Measurements from ENCODE around the gene OR1M1.
"Not testable (repeated sequence)": the region's sequence is repeated elsewhere in the genome, so short reads cannot be mapped to it uniquely, and the experiment has no call there.

OR1M1 gene

DNA sequence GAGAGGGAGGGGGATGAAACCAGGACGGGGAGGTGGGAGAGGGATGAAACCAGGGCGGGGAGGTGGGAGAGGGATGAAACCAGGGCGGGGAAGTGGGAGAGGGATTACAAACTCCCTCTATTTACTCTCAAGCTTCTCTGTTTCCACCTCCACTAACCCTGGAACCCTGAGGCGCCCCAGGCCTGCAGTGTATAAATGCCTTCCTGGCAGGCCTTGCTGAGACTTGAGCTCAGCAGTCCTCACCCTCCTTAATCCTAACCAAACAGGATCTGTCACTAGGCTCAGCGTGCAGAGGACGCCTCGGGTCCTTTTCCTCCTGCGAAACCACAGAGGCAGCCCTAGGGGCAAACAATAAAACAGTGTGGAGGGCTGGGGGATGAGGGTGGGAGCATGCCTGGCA, 32.1 kb upstream of the OR1M1 start:
- Histone ChIP-seq H3K4me1 (ENCODE audit: control insufficient read depth, insufficient read depth, low read length) (no peaks in the 10 kb centered on the region), H3K9me3 (ENCODE audit: control insufficient read depth, insufficient read depth, low read length) (0 out of 2 replicates have a peak, but pooled peaks cover 6% of the 10 kb centered on the region), H3K36me3 (ENCODE audit: control insufficient read depth, insufficient read depth, low read length) (no peaks in the 10 kb centered on the region), H3K9ac (ENCODE audit: low read depth, low read length) (no peak overlapping the region), H3K27ac (ENCODE audit: low read depth, low read length) (peak overlapping the region; percentile 74), H3K27me3 (ENCODE audit: control insufficient read depth, insufficient read depth, low read length) (no peaks in the 10 kb centered on the region), H3K4me3 (ENCODE audit: low read depth, low read length) (no peak overlapping the region)

DNA sequence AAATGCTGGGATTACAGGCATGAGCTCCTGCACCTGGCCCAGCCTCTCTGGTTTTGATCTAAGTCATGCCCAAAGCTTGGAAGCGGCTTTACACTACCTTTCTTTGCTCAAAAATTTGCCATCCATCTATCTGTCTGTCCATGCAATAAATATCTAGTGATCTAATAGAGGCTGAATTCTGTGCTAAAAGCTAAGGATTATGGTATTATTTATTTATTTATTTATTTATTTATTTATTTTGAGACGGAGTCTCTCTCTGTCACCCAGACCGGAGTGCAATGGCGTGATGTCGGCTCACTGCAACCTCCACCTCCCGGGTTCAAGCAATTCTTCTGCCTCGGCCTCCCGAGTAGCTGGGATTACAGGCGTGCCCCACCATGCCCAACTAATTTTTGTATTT, 30.7 kb upstream of the OR1M1 start:
- H3K4me1 ChIP-seq (ENCODE audit: control insufficient read depth, insufficient read depth, low read length); H3K27me3 ChIP-seq (ENCODE audit: control insufficient read depth, insufficient read depth, low read length); H3K9ac ChIP-seq (ENCODE audit: low read depth, low read length); H3K36me3 ChIP-seq (ENCODE audit: control insufficient read depth, insufficient read depth, low read length); H3K9me3 ChIP-seq (ENCODE audit: control insufficient read depth, insufficient read depth, low read length); H3K4me3 ChIP-seq (ENCODE audit: low read depth, low read length): not testable (repeated sequence)
- peak overlapping the region; percentile 74 for H3K27ac ChIP-seq (ENCODE audit: low read depth, low read length)

DNA sequence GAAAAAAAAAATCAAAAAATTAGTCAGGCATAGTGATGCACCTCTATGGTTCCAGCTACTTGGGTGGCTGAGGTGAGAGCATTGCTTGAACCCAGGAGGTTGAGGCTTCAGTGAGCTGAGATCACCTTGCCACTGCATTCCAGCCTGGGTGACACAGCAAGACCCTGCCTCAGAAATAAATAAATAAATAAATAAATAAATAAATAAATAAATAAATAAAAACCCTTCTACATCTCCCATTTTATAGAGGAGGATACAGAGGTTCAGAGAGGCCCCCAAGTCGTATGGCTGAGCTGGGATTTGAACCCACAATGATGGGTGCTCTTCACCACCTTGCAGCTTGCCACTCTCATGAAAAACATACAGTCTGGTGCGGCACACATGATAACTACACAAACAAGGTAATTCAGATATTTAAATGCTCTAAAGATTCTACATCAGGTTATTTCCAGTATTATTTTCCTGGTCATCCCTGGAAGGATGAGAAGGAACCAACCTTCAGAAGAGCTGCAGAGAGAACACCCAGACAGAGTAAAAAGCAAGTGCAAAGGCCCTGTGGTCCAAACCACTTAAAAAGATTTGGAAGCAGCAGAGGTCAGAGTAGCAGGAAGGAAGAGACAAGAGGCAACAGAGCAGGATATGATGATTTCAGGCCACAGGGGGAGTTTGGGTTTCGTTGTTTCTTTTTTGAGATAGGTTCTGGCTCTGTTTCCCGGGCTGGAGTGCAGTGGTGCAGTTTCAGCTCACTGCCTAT, 29.2 kb upstream of the OR1M1 start:
- no peak overlapping the region for H3K4me3 ChIP-seq (ENCODE audit: low read depth, low read length)
- no peaks in the 10 kb centered on the region for H3K27me3 ChIP-seq (ENCODE audit: control insufficient read depth, insufficient read depth, low read length)
- H3K9ac ChIP-seq (ENCODE audit: low read depth, low read length): no peak overlapping the region
- H3K36me3 ChIP-seq (ENCODE audit: control insufficient read depth, insufficient read depth, low read length): no peaks in the 10 kb centered on the region
- H3K9me3 ChIP-seq (ENCODE audit: control insufficient read depth, insufficient read depth, low read length): 0 out of 2 replicates have a peak, but pooled peaks cover 6% of the 10 kb centered on the region
- no peaks in the 10 kb centered on the region for H3K4me1 ChIP-seq (ENCODE audit: control insufficient read depth, insufficient read depth, low read length)
- H3K27ac ChIP-seq (ENCODE audit: low read depth, low read length): no peak overlapping the region

DNA sequence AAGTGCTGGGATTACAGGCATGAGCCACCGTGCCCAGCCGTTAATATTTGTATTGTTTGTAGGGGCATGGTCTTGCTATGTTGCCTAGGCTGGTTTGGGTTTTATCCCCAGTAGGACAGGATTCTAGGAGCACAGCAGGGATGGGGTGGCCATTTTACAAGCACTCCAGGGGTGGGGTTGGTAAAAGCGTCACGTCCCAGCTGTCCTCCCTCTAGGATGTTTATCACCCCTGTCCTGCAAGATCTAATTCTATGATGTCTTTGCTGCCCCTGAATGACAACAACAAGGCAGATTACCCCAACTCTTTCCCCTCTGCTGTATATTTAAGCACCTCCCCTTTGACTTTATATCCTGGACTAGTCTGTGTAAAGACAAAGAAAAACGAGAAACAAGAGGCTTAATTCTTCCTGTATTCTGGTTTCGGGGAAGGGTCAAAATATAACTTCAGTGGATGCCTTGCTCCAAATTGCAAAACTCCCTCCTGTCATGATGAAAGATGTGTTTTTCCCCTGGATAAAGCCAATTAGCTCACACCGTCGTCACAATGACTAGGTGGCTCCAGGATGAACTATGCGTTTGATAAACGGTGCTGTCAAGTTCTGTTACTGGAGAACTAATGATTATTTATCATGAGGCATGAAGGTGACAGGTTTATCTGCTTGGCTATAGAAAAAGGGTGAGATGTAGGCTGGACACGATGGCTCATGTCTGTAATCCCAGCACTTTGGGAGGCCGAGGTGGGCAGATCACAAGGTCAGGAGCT, 27.8 kb upstream of the OR1M1 start:
- H3K4me3 ChIP-seq (ENCODE audit: low read depth, low read length): no peak overlapping the region
- H3K27ac ChIP-seq (ENCODE audit: low read depth, low read length): no peak overlapping the region
- H3K4me1 ChIP-seq (ENCODE audit: control insufficient read depth, insufficient read depth, low read length): no peaks in the 10 kb centered on the region
- 0 out of 2 replicates have a peak, but pooled peaks cover 3% of the 10 kb centered on the region for H3K9me3 ChIP-seq (ENCODE audit: control insufficient read depth, insufficient read depth, low read length)
- H3K9ac ChIP-seq (ENCODE audit: low read depth, low read length): no peak overlapping the region
- H3K27me3 ChIP-seq (ENCODE audit: control insufficient read depth, insufficient read depth, low read length): no peaks in the 10 kb centered on the region
- no peaks in the 10 kb centered on the region for H3K36me3 ChIP-seq (ENCODE audit: control insufficient read depth, insufficient read depth, low read length)

DNA sequence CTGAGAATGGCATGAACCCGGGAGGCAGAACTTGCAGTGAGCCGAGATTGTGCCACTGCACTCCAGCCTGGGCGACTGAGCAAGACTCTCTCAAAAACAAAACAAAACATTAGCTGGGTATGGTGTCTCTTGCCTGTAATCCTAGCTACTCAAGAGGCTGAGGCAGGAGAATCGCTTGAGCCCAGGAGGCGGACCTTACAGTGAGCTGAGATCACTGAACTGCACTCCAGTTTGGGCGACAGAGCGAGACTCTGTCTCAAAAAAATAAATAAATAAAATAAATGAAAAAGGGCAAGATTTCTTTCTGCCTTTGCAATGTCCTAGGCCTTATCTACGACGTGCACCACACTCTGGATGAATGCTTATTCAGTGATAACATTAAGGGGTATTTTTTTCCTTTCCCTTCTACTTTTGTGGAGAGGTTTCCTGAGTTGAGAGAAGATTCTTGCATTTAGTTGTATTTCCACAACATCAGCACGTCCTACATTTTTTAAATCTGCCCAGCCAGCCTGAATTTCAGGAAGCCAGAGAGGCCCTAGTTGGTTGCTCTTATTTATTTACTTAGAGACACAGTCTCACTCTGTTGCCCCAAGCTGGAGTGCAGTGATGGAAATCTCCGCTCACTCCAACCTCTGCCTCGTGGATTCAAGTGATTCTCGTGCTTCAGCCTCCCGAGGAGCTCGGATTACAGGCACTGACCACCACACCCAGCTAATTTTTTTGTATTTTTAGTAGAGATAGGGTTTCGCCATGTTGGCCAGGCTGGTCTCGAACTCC, 26.1 kb upstream of the OR1M1 start:
- Histone ChIP-seq H3K27ac (ENCODE audit: low read depth, low read length) (no peak overlapping the region), H3K4me3 (ENCODE audit: low read depth, low read length) (no peak overlapping the region), H3K27me3 (ENCODE audit: control insufficient read depth, insufficient read depth, low read length) (no peaks in the 10 kb centered on the region), H3K9me3 (ENCODE audit: control insufficient read depth, insufficient read depth, low read length) (no peaks in the 10 kb centered on the region), H3K4me1 (ENCODE audit: control insufficient read depth, insufficient read depth, low read length) (no peaks in the 10 kb centered on the region), H3K36me3 (ENCODE audit: control insufficient read depth, insufficient read depth, low read length) (no peaks in the 10 kb centered on the region), H3K9ac (ENCODE audit: low read depth, low read length) (no peak overlapping the region)

DNA sequence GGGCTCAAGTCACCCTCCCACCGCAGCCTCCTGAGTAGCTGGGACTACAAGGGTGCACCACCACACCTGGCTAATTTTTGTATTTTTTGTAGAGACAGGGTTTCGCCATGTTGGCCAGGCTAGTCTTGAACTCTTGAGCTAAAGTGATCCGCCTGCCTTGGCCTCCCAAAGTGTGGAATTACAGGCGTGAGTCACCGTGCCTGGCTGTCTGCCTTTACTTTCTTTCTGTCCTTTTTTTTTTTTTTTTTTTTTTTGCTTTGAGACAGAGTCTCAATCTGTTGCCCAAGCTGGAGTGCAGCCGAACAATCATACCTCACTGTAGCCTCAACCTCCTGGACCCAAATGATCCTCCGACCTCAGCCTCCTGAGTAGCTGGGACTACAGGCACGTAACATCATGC, 25.0 kb upstream of the OR1M1 start:
- no peaks in the 10 kb centered on the region for H3K36me3 ChIP-seq (ENCODE audit: control insufficient read depth, insufficient read depth, low read length)
- no peak overlapping the region for H3K9ac ChIP-seq (ENCODE audit: low read depth, low read length)
- no peak overlapping the region for H3K27ac ChIP-seq (ENCODE audit: low read depth, low read length)
- H3K4me1 ChIP-seq (ENCODE audit: control insufficient read depth, insufficient read depth, low read length): no peaks in the 10 kb centered on the region
- H3K4me3 ChIP-seq (ENCODE audit: low read depth, low read length): no peak overlapping the region
- H3K27me3 ChIP-seq (ENCODE audit: control insufficient read depth, insufficient read depth, low read length): no peaks in the 10 kb centered on the region
- H3K9me3 ChIP-seq (ENCODE audit: control insufficient read depth, insufficient read depth, low read length): no peaks in the 10 kb centered on the region

DNA sequence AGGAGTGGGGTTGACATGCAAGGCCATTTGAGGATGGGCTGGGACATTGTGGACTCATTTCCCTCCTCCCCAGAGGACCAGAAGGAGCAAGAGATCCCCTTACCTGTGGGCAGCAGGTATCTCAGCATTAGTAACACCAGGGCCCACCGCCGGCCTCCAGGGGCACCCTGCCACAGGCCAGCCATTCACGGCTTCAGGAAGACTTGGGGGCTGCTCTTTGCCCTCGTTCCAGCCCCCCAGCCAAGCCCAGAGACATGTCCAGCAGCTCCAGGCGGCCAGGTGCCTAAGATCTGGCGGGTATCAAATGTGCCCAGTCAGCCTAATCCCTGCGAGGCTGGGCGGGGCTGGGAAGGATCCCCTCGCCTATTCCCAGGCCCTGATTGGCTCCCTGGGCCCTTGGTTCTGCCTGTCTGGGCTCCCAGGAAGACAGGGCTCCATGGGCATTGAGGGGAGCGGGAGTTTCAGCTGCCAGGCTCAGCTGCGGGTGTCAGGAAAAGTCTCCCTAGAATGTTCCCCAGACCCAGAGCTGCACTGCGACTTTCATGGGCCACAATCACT, 21.3 kb upstream of the OR1M1 start:
- Histone ChIP-seq H3K9me3 (ENCODE audit: control insufficient read depth, insufficient read depth, low read length) (no peaks in the 10 kb centered on the region), H3K27me3 (ENCODE audit: control insufficient read depth, insufficient read depth, low read length) (no peaks in the 10 kb centered on the region), H3K9ac (ENCODE audit: low read depth, low read length) (no peak overlapping the region), H3K4me1 (ENCODE audit: control insufficient read depth, insufficient read depth, low read length) (0 out of 2 replicates have a peak, but pooled peaks cover 9% of the 10 kb centered on the region), H3K36me3 (ENCODE audit: control insufficient read depth, insufficient read depth, low read length) (no peaks in the 10 kb centered on the region), H3K27ac (ENCODE audit: low read depth, low read length) (no peak overlapping the region), H3K4me3 (ENCODE audit: low read depth, low read length) (no peak overlapping the region)

DNA sequence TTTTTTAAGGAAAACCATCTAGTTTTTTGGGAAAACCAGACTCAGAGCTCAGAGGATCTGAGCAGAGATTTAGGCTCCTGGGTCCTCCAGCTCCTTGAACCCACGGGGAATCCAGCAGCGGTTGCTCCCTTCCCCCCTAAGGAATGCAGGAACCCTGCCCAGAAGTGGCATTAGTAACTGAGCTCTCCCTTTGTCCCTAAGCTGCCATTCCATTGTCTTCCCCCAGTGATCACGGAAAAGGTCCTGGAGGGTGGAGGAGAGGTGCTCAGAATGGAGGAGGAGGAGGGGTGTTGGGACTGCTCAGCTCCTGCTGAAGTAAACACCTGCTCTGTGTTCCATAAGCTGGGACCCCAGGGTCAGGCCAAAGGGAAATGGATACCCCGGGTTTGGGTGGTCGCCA, 16.8 kb upstream of the OR1M1 start:
- H3K9me3 ChIP-seq (ENCODE audit: control insufficient read depth, insufficient read depth, low read length): no peaks in the 10 kb centered on the region
- no peak overlapping the region for H3K4me3 ChIP-seq (ENCODE audit: low read depth, low read length)
- 0 out of 2 replicates have a peak overlapping the region, but pooled peaks have one; percentile 30 for H3K9ac ChIP-seq (ENCODE audit: low read depth, low read length)
- peak overlapping the region; percentile 77 for H3K27ac ChIP-seq (ENCODE audit: low read depth, low read length)
- peaks cover 19% of the 10 kb centered on the region for H3K4me1 ChIP-seq (ENCODE audit: control insufficient read depth, insufficient read depth, low read length)
- no peaks in the 10 kb centered on the region for H3K27me3 ChIP-seq (ENCODE audit: control insufficient read depth, insufficient read depth, low read length)
- H3K36me3 ChIP-seq (ENCODE audit: control insufficient read depth, insufficient read depth, low read length): no peaks in the 10 kb centered on the region

DNA sequence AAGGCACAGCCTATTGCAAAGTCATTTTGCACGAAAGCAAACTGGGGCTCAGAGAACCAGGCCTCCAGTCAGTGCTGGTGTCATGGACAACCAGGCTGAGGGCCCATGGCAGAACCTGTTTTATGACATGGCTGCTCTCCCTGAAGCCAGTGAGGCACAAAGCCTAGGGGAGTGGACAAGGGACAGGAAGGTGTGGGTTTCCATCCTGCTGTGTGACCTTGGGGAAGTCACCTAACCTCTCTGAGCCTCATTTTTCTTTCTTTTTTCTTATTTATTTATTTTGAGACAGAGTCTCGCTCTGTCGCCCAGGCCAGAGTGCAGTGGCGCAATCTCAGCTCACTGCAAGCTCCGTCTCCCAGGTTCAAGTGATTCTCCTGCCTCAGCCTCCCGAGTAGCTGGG, 15.1 kb upstream of the OR1M1 start:
- not testable (repeated sequence) for H3K9ac ChIP-seq (ENCODE audit: low read depth, low read length); H3K27me3 ChIP-seq (ENCODE audit: control insufficient read depth, insufficient read depth, low read length); H3K36me3 ChIP-seq (ENCODE audit: control insufficient read depth, insufficient read depth, low read length); H3K27ac ChIP-seq (ENCODE audit: low read depth, low read length); H3K9me3 ChIP-seq (ENCODE audit: control insufficient read depth, insufficient read depth, low read length); H3K4me3 ChIP-seq (ENCODE audit: low read depth, low read length)
- H3K4me1 ChIP-seq (ENCODE audit: control insufficient read depth, insufficient read depth, low read length): peaks cover 23% of the 10 kb centered on the region

DNA sequence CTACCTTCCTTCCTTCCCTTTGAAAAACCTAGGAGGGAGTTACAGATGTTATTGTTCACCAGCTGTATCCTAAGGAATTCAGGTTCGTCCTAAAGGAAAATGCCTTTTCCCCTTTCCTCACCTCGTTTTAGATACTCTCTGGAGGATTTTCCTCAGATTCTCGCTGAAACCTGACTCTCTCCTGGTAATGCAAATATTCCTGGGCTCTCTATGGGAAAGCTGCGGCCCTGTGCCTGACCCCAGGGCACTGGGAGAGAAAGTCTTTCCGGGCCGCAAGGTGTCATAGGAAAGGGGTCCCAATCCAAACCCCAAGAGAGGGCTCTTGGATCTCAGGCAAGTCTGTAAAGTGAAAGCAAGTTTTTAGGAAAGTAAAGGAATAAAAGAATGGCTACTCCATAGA, 13.1 kb upstream of the OR1M1 start:
- no peak overlapping the region for H3K4me3 ChIP-seq (ENCODE audit: low read depth, low read length)
- H3K27me3 ChIP-seq (ENCODE audit: control insufficient read depth, insufficient read depth, low read length): no peaks in the 10 kb centered on the region
- H3K9ac ChIP-seq (ENCODE audit: low read depth, low read length): no peak overlapping the region
- no peaks in the 10 kb centered on the region for H3K36me3 ChIP-seq (ENCODE audit: control insufficient read depth, insufficient read depth, low read length)
- H3K4me1 ChIP-seq (ENCODE audit: control insufficient read depth, insufficient read depth, low read length): peaks cover 23% of the 10 kb centered on the region
- H3K9me3 ChIP-seq (ENCODE audit: control insufficient read depth, insufficient read depth, low read length): no peaks in the 10 kb centered on the region
- H3K27ac ChIP-seq (ENCODE audit: low read depth, low read length): peak overlapping the region; percentile 77
